ENCODE data around the gene TEC.

TEC gene

DNA sequence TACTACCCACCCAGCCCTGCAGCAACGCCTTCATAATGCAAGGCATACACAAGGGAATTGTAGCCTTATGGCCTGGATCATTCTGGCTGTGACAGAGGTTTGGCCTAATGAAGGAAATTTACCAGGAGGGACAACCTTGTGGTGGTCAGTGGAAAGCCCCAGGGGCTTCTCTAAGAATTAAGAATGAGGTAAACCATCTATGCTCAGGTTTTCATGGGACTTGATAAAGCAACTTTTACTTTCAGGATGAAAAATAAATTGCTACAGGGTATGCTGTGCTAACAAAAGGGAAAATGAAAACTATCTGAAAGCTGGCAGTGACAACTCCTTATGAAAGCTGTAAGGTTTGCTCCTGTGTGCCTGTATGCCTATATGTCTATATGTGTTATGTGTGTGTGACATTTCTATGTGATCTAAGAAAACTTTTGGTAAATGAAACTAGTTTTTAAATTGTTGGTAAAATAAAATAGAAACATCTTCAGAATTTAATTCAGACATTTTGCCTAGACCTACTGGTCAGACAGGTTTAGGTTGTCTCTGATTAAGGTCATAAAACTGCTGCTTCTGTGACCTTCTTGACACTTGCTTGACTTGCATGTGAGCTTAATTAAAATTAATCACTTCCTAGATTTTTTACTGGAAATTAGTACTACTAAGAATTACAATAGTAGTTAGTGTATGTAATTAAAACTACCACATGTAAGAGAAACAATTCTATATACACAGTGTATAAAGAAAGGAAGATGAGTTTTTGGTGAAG is 115.7 kb downstream of the TEC start:
- no peak for DNase-seq

DNA sequence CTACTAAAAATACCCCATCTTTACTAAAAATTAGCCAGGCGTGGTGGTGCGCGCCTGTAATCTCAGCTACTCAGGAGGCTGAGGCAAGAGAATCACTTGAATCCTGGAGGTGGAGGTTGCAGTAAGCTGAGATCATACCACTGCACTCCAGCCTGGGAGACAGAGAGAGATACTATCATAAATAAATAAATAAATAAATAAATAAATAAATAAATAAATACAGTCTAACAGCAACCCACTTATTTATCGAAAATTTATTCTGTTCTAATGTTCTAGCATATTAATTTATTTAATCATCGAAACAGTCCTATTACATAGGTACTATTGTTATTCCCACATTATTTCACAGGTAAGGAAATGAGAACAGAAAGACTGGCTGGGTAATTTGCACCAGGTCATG is 117.4 kb downstream of the TEC start:
- DNase-seq, result no peak

DNA sequence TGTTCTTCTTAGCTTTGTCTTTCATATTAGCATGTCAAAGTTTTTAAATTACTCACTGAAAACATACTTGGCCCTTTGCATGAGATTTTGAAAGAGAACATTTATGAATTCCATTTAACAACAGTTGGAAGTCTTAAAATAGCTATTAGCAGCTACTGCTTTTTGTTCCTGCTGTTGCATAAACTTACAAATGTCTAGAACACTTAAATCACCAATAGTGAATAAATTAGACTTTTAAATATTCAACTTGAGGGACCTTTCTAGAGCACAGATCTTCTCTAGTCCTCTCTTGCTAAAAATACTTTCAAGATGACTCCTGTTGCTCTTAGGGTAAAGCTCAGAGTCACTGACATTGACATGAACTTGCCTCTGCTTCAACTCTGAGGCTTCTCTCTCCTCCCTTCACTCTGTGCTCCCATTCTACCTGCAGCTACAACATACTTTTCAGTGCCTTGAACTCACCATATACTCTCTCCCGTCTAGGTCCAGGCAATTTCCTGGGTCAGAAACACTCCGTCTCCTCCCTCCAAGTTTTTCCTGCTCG is 119.7 kb downstream of the TEC start:
- no peak for DNase-seq

DNA sequence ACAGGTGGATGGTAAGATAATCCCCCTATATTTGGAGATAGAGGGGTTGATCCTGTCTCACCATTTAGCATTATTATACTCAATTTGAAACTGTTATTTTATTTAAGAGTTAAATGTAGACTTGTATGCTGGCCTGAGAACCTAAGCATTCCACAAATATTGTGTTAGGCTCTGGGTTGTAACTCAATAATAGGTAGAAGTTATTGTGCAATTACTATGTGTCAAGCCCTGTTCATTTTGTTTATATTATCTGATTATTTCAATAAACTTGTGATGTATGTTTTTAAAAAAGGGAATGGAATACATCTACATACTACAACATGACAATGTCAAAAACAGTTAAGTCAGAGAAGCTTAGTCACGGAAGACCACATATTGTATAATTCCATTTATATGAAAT is 122.0 kb downstream of the TEC start:
- DNase-seq, result no peak

DNA sequence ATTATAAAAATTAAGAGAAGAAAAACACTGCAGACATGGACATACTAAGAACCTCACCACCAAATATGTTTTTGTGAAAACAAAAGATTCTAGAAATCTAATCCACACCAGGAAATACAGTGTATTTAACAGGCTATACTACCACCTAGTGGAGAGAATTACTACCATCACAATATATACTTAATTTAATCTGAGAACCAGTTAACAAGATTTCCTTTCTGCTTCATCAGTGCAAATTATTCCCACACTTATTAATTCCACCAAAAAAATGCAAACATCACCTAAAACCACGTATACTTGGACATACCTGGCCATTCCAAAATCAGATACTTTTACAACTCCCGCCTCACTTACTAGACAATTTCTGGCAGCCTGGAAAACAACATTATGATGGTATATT is 128.6 kb downstream of the TEC start:
- DNase-seq, result peak; percentile 7

DNA sequence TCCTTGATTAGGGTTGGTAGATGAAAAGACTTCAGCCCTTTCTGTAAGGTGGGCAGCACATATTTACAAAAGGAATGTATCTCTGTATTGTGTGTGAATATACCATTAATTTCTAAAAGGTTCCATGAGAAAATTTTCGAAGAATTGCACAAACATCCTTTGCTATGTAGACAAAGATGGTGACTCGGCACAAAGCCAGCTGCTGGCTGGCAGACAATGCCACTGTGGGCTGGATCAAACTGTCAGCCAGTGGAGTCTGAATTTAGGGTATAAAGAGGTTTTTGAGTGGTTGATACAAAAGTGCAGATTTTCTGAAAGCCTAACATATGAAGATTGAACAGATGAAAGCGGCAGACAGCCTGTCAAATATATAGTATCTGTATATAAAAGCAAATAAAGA is 129.9 kb downstream of the TEC start:
- no peak for DNase-seq

DNA sequence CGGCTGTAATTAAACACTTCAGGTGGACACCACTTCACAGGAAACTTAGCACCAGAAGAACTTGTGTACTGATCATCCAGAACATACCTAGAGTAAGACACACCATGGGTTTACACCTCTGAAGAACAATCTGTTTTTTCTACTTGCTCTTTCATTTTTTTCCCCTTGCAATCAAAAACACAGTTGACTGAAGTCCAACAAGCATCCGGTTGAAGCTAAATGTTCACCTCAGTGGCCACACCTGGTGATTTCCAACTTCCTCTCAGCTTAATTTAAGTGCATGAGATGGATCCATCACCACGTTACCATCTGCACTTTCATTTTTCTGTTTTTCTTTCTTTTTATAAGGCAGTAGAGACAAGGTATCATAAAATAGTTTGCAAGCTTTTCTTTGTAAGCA is 130.7 kb downstream of the TEC start:
- DNase-seq, result no peak

DNA sequence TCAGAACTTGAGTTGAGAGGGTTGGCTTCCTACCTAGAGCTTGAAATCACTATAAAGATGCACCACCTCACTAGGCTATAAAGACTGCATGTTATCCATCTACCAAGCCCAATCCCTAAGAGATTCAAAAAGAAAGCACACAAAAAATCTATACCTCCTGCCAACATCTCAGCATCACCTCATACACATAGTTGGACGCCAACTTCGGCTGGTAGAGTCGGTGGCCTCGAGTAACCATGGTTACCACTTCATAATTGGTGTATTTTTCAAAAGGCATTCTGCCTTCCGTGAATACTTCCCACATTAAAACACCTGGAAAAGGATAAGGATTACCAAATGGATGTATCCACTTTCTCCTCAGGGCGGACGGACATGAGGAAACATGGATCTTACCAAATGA is 131.1 kb downstream of the TEC start:
- DNase-seq, result no peak

DNA sequence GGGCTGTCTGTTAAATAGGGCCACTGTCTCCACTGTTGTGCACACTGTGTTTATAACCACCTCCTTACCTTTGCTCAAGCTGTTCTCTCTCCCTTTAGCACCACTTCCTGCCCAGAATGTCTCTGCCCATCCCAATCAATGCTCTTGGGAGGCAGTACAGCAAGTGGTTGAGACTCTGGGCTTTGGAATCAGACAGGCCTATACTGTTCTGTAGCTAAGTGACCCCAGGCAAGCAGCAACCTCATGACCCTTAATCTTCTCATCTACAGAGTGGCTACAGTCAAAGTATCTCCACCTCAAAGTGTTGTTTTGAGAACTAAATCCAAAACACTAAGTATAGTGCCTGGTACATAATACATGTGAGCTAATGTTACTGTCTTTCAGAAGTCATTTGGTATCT is 131.8 kb downstream of the TEC start:
- DNase-seq, result no peak

DNA sequence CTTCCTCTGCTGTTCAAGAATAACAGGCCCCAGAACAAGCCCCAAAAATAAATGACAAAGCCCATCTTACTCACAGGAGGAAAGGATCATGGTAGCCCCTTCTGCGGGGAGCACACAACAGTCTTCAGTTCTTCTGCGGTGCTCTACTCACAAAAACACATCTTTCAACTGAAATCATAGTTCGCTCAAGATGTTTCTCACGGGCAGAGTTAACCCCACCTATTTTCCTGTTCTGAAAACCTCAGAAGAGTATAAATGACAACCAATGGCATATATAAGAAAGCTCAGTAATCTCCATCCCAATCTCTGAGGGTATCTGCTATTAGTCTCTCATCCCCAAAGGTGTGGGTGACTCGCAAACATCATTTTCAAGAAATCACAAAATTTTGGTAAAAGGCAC is 135.6 kb downstream of the TEC start, which contains the start of gene TXK:
TSS of gene TXK (minus strand) at position 170 of the 400 bp plus-strand sequence. CDS start at position 90, 80 bp downstream.
- DNase-seq, result no peak

DNA sequence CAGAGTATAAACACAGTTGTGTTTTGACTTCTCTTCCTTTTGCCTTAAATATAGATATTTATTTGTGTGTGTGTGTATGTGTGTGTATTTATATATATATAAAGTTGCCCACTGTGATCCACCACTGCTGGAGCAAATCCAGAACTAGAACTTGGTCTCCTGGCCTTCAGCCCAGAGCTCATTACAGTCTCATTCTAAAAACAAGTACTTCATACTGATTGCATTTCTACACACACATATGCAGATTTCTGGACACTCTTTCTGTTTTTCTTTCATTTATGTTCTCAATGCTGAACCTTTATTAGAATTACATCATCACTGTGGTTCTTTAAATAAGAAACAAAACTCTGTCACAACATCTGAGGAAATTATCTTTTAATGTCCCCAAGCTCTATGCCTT is 136.0 kb downstream of the TEC start:
- no peak for DNase-seq

DNA sequence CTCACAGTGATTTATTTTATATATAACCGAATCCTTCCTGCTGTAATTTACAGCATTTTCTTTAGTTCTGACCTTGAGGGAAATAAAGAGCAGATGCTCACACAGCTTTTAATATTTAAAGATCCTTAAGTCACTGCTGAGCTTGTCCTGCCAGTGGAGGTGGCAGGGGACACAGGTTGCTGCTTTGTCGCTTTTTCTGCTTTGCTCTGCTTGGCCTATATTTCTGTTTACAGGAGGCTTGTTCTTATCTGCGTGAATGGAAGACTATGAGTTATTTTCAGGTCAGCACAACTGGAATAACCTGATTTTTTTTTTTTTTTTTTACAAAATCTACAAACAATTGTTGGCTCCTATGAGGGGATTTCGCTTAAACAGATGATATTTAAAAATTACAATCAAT is 137.9 kb downstream of the TEC start:
- DNase-seq, result no peak

DNA sequence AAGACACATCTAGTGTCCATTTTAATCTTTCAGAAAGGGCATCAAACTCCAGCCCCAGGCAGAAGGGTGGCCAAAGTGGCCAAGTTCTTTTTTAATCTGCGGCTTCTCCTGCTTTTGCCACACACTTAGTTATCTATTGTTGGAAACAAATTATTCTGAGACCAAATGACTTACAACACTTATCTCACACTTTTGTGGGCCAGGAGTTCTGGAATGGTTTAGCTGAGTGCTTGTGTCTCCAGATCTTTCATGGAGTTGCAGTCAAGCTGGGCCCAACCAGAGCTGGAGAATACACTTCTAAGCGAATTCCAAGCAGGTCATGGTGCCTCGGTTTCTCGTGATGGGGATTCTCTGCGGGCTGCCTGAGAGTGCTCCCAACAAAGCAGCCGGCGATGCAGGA is 139.5 kb downstream of the TEC start:
- no peak for DNase-seq

DNA sequence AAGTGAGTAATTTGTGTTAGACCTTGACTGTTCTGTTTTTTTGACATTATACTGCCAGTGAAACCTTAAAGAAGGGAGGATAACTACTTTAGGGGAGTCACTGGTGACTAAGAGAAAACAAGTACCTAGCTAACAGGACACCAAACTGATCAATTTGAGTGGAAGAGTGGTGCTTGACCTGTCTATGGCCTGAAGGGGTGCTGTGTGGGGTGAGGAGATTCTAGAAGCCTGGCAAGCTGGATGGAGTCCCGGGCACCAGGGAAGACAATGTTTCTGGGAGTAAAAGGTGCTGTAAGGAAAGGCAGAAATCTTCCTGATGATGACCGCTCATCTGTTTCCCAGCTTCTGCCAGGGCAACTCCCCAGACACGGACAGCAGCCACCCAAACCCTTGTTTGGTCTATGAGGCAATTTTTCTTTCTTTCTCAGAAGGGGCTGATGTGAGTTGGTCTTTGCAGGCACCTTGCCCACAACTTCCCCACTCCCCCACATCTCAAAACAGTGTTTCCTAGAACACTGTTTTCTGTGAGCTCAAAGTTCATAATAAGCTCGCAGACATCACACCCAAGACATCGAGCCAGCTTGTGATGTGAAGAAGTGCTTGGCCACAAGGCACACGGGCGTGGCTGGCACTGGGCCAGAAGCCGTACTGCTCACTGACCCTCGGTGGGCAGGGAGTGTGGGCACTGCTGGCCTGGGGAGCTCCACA is 140.2 kb downstream of the TEC start:
- no peak for DNase-seq

DNA sequence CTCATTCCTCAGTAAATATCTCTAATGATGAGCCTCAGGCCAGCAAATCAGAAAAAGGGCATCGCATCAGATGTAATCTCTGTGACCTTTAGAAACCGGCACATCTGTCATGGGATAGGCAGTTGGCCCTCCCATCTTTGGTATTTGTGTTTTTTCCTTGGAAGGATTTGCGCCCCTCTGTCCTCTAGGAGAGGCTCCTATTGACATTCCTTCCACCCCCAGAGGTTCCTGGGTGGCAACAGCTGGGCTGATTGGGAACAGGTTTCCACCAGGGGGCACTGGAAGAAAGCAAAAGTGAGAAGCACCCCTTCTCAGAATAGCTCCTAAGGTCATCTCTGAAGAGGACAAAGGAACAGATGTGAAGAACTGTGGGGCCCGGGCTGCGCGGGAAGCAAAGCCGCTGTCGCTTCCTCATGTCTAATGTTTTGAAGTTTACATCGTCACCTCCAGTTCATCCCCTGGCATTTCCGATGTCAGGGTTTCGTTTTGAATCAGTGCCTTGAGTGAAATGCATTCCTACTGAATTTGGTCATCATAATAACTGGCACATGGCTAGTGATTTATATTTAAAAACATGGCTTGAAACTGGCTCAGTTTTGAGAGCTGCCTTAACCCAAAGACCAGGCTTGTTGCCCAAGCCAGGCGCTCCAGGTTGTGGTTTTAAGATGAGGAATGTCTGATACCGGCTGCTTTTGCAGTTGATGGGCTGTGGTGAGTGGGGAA is 141.8 kb downstream of the TEC start:
- DNase-seq, result peak; percentile 22

DNA sequence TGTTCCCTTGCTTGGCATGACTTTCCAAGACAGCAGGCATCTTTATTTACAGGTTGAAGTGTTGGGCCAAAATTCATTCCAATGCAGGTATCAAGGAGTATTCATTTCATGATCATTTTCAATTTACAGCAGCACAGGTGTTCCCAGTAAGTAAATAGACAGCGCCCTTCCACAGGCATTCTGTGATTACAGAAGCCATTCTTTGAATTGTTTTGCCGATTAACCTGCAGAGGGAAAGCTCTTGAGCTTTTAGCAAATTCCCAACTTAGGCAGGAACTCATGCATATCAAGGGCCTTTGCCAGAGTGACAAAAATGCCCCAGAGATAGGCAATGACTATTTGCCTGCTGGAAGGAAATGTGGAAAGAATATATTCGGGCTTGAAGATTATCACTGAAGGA is 142.4 kb downstream of the TEC start:
- no peak for DNase-seq

DNA sequence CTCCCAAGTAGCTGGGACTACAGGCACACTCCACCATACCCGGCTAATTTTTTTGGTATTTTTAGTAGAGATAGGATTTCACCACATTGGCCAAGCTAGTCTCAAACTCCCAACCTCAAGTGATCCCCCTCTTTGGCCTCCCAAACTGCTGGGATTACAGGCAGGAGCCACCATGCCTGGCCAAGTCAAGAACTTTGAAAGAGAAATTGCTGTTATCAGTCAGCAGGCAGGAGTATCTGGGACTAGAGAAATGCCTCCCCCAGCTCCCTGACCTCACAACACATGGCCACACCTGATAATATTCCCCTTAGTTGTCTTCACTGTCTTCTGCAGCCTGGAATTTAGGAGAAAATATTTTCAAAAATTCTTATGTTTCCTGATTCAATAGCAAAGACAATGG is 143.0 kb downstream of the TEC start:
- DNase-seq, result no peak

DNA sequence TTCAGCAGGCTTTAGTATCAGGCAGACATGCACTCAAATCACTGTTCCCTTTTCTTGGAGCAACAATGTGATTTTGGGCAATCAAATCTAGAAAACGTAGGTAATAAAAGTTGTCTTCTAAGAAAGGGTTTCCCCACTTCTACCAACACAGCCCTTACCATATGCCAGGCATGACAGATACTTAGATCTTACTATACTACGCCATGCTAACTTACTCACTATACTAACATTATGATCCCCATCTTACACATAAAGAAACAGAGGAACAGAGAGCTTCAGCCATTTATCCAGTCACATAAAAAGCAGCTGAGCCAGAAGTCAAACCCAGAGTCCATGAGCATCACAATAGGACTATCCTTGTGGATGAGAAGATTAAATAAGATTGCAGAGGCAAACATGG is 144.8 kb downstream of the TEC start:
- no peak for DNase-seq

DNA sequence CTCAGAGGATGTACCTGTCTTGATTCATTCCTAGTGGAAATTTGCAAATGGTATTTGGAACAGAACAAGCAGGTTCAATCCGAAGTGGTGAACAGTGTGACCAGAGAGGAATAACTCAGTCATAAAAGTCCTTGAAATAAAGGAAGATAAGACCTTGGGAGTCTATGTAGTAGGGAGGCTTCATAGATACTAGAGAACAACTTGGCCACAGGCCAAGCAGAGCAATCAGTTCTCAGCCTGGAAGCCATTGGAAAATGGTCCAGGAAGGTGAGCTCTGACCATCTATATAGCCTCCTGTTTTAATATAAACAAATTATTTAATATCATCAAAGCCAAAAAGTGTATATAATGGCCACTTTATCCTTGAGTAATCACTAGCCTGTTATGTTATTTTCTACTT is 146.9 kb downstream of the TEC start:
- no peak for DNase-seq

DNA sequence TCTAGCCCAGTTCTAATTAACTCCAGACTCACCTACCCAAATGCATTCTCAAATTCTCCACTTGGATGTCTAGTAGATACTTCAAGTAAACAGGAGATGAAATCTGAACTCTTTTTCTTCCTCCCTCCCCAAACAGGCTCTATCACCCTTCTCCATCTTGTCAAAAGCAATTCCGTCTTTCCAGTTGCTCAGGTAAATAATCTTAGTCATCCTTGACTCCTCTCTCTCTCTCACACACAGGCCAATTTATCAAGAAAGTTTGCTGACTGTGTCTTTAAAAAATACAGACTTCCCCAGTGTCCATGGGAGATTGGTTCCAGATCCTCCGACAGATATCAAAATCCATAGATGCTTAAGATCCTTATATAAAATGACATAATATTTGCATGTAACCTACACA is 148.5 kb downstream of the TEC start:
- no peak for DNase-seq

DNA sequence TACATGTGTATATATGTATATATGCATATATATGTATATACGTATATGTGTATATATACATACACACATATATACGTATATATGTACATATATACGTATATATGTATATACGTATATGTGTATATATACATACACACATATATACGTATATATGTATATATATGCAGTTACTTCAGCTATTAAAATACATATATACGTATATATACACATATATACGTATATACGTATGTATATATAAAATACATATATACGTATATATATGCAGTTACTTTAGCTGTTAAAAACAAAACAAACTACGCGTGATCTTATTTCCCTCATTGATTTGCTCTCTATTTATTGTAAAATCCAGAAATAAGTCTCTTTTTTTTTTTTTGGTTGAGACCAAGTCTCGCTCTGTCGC is 149.5 kb downstream of the TEC start:
- DNase-seq, result no peak

DNA sequence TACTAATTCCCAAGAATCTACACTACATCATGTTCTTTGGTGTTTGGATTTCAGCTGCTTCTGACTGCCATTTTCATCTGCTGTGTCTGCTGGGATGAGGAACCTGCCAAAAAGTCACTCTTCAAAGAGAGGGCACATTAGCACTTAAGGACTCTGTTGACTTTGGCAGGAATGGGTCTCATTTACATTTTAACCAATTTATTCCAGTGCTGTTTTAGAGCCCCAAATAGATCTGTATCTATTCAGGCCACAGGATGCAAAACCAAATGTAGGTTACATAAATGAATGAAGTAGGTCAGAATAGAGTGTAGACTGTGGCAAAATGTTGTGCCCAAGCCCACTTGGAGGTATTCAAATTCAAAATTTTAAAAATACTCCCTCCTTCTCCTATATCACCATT is 150.0 kb downstream of the TEC start:
- peak; percentile 41 for DNase-seq

DNA sequence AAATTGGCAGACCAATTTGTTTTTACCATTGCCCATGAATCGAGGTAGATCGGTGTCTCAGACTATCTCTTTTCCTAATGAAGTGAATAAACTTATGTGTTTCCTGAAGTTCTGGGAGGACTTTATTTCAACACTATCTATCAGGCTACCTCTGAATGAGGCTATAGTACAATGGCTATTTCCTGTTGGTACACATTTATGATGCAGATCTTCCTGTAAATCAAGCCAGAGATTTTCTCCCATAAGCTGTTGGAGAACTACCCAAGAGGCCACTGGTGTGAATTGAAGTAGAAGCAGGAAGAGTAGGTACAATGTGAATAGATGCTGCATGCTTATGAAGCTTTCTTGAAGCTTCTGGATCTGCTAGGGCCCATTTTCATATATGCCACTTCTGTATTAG is 151.6 kb downstream of the TEC start:
- DNase-seq, result no peak

DNA sequence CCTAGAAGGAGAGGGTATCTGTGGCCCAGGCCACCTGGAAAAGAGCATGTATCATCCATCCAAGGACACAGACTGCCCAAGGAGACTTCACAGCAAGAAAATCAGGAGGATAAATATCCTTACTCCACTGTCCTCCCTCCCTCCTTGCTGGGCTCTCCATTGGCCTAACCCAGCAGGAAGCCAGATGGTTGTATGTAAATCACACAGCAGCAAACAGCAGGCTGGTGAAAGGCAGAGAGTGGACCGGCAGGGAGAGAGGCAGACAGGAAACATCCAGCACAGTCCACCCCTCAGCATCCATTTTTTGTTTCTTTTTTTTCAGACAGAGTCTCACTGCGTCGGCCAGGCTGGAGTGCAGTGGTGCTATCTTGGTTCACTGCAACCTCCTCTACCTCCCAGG is 153.1 kb downstream of the TEC start:
- DNase-seq, result no peak

All from NCI-H1092 (cell line).